ENCODE results near the gene CCNY.

DNA sequence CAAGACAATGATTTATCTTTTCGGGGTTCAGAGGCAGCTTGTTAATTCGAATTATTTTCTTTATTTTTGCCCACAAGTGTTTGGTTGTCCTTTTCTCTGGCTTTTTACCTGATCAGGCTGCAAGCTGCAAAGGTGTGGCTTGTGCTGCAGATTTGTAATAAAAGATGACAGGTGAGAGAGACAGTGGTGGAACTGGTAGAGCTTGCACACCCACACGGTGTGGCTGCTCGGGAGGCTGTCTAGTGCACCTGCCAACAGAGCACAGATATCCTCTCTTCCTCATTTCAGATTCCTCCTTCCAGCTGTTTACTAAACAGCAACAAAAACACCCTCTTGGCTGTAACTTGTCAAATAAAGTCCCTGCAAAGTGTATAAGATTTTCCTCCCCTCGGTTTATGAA is 278.0 kb downstream of the CCNY start:
- TF ChIP-seq SUZ12 (IDR thresholded peaks at IDR 0.05; ENCODE audit: extremely low read depth, insufficient read depth, insufficient read length) = no peak
- no peak for TF ChIP-seq YY1 (IDR thresholded peaks at IDR 0.05; ENCODE audit: insufficient read depth, insufficient read length)
